HG03064 (cell line): ENCODE measurements around the gene PPFIBP2.
A peak's percentile ranks its signal among the peaks of the same experiment; 100 is the strongest.

Experiments
- ATAC-seq: cut with Tn5 transposase; IDR thresholded peaks from one replicate; pipeline ENCODE4 v1.9.1; 2021; ENCODE audit warnings: low read depth; ENCODE audit not compliant: unreplicated experiment

The PPFIBP2 gene

DNA sequence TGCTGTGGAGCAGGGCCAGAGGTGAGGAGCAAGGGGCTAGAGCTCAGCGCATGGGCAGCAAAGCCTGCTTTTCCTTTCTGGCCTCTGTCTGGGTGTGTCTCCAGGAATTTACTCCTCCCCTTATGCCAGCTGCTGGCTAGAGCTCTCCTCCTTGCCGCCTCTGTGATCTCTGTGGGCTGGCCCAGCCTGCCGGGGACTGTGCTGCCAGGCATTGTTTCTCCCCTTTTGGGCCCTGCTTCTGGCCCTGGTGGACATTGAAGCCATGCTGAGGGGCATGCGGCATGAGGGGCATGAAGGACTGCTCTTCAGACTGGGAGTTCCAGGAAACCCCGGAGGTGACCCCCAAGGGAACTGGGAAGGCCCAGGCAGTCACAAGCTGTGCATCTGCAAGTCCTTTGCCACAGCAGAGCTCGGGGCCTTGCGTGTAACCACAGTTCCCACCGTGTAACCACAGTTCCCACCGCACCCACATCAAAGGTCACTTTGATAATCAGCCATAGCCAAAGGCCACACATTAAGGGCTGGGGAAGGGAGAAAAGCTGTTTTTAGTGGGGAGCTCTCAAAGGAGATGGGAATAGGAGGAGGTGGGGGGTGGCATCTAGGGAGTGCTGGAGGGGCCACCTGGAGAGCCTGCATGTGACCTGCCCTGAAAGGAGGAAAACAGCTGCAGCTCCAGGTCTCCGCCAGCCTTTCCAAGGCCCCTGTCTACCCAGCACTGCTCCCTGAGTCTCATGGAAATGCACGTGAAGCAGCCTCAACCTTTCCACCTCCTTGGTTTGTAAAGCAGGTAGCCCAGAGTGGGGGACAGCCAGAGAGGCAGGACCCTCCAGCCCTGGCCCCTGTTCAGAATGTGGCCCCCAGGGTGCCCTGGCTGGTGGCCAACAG, 62.3 kb downstream of the PPFIBP2 start:
- no peak for ATAC-seq

DNA sequence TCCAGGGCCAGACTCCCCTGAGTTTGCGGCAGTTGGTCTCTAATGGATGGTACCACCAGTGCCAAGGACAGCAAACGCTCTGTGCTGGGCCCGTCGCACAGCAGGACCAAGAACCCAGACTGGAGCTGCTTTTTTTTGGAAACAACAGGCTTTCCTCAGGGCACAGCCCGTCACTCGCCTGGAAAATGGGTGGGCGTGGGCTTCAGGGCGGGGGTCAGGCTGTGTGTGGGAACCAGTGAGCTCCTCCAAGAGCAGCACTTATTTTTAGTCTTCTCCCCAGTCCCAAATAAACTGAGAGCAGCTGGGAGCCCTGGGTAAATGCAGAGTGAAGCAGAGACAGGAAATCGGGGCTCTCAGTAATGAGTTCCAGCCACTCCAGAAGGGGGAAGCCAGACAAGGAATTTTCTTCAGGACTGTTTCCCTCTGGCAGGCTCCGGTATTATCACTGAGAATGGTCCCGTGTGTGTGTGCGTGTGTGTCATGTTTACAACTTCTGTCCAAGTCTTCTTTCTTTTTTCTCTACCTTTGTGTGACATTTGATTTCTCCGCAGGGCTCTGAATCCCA, 63.0 kb downstream of the PPFIBP2 start:
- no peak for ATAC-seq

DNA sequence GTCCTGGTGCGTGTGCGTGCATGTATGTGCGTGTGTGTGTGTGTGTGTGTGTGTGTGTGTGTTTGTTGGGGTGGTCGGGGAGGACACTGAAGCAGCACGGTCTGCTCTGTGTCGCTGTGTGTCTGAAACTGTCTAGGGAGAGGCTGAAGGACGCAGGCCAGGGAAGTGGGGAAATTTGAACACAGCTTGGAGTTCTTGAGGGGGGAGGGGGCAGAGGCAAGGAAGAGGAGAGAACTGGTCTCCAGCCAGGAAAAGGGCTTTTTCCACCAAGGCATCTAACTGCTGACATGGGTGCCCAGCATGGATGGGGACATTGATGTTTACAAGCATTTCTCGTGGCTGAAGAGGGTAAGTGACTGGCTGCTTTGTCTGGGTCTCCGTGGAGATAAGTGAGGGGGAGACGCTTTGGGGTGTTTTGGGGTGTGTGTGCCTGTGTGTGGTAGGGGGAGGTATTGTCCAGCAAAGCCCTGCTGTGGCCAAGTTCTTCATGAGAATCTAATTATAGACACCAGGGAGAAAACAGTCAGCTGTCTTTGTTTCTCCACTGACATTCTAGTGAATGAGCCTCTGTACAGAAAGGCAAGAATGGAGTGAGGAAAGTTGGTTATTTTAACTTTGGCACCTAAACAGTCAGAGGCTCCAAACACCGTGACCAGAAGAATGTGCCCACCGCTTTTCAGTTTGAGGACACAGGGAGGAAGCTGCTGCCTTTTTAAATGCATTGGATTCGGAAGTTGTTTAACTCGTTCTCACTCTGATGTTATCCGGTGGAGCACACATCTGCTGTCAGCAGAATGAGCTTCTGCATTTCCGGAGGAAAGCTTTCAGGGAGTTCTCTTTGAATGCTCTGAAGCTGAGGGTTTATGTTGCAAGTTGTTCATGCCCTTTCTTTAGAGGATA, 63.7 kb downstream of the PPFIBP2 start:
- peak; percentile 55 for ATAC-seq

DNA sequence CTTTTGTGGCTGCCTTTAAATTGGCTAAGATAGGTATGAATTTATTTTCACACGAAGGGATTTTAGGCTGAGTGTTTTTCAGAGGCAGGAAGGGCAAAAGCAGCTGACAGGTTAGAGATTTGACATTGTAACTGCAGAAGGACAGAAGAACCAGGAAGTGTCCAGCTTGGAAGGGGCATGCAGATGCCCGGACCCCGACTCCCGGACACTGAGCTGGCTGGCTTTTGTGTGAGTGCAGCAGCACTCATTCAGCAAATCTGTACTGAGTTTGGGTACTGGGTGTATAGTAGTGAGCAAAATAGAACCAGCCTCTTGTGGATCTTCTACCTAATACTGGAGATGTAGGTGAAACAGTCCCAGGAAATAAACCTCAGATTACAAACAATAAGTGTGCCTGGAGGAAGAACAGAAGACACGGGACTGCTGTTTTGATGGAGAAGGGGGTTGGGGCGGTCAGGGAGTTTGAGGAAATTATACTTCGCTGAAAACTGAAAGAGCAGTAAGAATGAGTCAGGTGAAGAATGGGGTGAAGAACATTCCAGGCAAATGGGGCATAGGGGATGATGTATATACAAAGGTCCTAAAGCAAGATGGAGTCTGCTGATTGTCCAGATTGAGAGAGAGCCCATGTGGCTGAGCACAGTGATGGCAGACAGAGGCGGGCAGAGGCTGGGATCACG, 64.6 kb downstream of the PPFIBP2 start:
- peak; percentile 4 for ATAC-seq

DNA sequence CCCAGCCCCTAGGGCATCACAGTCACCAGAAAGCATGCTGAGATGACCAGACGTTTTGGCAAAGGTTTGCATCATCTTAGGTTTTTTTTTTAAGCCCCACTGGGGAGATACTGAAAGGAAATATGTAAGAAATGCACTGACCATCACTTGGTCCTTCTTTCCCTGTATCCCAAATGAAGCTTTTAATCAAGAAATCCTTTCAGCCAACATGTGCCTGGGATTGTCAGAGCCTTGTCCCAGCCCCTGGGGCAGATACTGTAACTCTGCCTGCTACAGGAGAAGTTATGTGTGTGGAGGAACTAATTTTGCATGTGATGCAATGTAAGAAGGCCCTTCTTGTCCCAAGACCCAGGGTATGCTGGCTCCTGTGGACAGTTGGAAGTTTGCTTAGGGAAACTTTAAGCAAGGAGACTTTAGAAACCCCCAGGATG, 65.6 kb downstream of the PPFIBP2 start:
- ATAC-seq = no peak

DNA sequence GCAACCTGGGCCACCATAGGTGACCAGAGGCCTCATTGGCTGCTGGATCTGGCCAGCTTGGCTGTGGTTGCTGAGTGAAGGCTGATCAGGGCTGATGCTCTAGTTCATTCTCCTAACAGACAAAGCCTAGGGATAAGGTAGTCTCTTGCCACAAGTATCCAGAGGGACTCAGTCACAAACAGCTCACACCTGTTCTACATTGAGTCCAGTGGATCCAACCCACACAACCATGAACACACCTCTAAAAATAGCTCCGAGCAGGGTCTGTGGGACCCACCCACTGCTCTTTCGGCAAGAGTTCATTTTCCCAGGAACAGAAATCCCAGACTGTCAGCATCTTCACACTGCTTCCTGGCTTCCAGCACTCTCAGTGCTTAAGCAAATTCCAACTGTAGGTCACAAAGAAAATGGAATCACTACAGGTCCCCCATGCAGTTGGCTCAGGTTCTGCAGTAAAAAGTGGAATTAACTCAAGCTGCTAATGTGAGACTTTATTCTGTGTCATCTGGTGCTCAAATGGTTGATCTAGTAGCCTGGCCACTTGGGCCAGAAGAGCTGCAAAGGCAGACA, 67.3 kb downstream of the PPFIBP2 start:
- no peak for ATAC-seq

DNA sequence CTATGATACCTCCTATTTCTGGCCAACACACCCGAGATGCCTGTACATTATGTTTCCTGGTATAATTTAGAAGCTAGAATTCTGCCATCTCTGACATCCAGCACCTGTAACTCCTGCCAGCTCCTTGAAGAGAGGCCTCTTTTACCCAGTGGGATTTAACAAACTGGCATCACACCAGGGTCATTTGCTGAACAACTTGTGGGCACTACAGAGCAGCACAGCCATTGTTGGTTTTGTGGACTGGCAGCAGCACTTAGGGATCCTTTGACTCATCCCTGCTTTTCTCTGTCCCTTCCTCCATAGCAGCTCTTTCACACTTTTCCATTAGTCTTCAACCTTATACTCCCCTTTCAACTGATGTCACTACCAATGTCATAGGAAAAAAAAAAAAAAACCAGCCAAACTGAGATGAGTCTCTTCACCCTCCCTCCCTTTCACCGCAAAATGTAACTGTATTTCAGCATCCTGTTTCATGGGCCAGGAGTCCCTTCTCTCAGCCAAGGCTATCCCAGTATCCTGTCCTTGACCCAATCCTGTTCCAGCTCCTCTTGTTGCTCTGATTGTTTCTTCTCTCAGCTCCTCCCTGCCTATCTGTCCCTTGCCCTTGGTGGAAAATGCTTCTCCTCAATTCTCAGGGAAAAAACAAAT, 68.7 kb downstream of the PPFIBP2 start:
- ATAC-seq = no peak

DNA sequence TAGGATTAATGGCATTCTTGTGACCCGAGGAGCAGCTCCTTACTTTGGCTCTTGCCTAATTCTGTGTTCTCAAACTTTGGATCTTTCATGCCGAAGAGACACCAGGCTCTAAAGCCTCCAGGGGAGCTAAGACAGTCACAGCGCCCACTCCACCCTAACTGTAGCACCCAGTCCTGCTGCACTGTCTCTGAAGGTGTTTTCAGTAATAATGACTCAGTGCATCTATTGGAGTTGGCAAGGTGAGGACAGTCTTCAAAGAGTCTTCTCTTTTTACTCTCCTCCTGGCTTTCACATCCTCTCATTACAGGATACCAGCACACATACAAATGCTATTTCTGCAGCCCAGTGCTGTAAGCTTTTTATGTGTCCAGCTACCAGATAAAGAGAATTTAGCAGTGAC, 69.4 kb downstream of the PPFIBP2 start:
- ATAC-seq = no peak

DNA sequence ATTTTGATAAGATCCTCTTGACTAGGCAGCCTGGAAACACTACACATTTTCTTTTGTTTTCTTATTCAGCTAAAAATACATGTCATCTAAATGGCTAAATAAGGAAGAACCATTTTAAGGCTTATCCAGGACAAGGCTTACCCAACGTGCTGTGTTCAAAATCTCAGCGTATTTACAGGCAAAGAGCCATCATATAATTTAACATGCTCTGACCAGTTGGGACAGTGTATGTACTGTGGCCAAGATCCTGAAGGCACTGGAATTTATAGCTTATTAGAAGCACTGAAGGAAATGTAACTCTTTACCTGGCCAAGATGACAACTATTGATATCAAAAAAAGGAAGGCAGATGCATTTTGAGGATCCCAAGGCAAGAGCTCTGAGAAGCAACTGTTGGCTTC, 71.1 kb downstream of the PPFIBP2 start:
- ATAC-seq = no peak

DNA sequence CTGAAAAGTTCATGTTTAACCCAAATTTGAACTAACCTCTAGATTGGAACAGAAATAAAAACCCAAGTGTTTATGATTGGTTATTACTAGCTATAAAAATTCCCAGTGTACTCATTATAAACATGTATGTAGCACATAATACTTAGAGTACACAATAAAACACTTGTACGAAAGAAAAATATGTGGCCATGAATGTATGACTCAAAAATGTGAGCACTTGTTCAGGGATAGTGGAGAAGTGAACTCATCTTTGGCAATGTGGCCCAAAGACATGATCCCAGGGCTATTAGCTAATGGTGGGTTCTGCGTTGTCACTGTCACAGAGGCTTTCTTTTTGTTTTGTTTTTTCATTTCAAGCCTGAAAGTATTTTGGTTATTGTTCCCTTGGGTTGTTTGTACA, 72.0 kb downstream of the PPFIBP2 start:
- ATAC-seq = no peak

DNA sequence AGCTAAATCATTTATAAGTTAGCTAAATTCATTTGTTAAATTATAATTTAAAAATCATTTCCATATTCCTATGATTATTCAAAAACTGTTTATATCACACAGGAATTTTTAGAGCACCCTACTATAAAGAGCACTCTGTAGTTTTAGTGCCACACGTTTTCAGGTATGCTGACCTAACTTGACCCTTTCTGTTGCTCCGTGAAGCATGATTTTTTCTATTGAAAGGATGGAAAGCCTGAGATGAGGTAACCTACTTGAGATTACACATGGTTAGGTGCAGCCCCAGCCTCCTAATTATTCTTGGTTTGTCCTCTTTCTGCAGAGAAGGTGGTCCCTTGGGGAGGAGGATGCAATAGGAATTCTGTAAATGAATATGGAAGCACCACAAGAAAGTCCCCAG, 72.6 kb downstream of the PPFIBP2 start:
- ATAC-seq = no peak

DNA sequence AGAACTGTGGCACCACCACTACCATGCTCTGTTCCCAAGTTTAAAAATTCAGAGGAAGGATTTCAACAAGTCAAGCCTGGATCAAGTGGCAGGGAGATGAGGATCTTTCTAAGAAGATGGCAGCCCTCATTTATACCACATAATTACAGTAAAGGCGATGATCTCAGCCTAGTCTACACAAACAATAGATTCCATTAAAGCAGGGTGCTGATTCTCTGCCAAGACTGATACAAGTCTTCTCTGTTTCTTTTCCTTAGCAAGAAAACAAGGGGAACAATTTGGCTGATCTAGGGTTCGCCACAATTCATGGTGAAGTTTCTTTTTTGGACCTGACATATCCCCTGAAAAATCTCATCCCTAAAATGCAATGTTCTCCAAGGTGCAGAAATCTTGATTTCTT, 73.9 kb downstream of the PPFIBP2 start:
- ATAC-seq = no peak

DNA sequence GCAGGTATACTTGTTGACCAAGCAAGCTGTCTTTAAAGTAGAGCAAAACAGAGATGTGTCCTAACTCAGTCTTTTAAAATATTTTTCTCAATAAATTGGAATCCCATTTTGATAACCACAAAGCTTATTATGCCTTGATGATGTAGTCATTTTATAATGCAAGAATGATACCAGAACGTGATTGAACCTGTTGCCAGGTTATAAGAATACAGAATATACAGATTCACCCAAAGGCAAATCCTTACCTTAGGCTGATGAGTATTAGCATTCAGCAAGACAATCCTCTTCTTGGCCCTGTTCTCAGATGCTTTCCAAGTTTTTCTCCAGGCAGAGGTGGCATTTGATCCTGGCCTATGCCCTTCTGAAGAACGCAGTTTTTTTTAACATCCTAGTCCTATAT, 76.1 kb downstream of the PPFIBP2 start:
- ATAC-seq = no peak

DNA sequence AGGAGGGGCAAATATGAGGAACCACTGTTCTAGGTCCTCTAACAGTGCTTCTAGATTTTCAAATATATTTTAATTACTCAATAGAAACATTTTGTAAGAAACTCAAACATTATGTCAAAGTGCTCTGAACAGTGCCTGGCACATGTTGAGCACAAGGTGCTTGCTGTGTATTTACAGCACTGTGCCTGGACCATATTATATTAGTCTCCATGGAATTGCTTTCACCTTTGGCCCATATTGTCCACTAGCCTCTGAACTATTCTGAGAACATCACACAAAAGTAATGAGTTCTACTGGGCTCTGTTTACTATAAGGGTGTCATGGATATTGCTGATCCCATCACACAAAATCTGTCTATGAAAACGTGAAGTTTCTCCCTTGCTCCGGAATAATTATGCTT, 76.7 kb downstream of the PPFIBP2 start:
- ATAC-seq = no peak

DNA sequence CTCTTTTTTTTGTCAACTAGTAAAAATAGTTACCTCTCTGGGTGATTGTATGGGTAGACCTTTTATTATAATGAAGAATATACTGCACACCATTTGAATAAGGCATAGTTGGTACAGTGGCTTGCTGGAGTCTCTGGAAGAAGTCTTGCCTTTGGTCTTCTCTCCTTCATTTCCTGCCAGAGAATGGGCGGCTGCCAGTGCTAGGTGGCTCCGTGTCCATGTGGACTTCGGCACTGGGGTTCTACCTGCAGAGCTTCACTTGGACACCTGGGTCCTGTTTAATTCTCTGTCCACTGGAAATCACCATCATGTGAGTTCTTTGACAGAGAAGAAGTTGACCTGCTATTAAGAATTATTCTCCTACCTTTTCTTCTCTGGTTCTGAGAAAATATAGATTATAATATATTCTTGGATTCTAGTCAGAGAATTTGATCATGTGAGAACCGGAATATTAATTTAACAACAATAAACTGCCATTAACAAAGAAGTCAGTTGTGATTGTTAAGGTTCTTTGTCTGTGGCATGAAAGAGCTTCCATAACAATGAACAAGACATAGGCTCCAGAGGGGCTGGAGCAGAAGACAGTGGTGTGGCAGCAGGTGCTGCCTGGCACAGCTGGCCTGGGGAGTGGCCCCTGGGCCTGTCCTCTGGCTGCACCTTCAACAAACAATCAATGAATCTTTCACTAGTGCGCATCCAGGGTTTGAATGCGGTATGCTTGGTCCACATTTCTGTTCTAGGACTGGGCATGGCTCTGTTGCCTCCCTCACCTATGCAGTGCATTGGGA, 77.5 kb downstream of the PPFIBP2 start:
- no peak for ATAC-seq

DNA sequence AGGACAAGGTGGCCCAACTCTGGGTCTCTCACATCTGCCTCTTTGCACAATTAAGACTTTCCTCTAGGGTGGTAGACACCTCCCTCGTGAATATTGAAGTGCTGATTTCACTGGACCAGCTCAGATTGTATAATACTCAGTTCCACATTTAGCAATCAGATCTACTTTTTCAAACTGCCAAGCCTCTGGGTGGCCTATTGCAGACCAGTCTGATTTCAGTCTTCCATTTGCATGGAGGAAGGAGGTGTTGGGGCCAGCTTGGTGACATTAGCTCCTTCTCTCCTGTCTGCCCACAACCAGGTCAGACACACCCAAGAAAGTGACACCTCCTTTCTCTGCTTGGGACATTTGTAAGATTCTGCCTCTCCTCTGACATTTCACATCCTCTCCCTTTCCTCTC, 78.2 kb downstream of the PPFIBP2 start:
- no peak for ATAC-seq

DNA sequence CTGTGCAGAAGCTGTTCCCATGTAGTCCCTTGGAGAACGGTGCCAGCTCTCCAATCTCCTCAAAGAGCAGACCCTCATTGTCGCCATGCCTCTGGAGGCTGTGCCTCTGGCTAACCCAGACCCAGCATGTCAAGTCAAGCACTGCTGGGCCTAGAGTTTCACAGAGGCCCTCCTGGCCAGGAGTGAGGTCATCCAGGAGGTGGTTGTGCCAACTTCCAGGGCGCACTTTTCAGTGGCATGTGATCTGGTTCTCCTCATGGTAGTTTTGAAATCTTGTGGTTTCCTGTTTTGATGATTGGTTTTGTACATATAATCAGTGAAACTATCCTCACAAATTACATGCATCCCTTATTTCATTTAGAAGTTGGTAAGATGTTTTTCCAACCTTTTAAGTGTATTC, 78.9 kb downstream of the PPFIBP2 start:
- no peak for ATAC-seq

DNA sequence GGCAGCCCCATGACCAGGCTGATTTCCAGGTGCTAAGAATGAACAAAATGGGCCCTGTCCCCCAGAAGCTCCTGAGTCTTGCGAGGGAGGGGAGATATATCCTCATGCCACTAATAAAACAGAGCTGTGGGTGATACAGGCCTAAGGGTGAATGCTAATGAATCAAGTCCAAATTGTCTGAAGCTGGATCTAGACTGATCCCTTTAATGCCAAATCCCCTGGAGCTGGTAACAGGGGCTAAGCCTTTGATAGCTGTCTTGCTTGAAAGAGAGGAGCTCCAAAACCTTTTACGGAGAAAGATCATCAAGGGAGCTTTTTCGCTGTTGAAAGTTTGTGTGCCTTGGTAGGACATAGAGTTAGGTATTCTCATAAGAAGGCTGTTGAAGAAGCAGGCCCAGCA, 79.7 kb downstream of the PPFIBP2 start:
- ATAC-seq = no peak
